ENCODE data around the gene CA5A. TPM values are rescaled to one million over a fixed set of nuclear protein-coding genes. Genes with fewer than 3 reads are reported as not detected.

CA5A gene
- total RNA-seq, 1 donor from 2014 or later, result not detected

- Mint-ChIP-seq H3K27me3 (no peaks in the 10 kb centered on the region), H3K27ac (peak overlapping the region; percentile 96), H3K4me1 (peaks cover 50% of the 10 kb centered on the region), H3K9me3 (no peaks in the 10 kb centered on the region), H3K4me3 (peak overlapping the region; percentile 74), H3K36me3 (ENCODE audit: low read depth) (peaks cover 9% of the 10 kb centered on the region)
- ChIA-PET POLR2A (interaction anchor here (1.6 kb wide), 1 partner anchor 22 kb away, joined by 5 read pairs; no protein-coding TSS in a partner anchor), CTCF (interaction anchor here (1.1 kb wide), 1 partner anchor 22 kb away, joined by 3 read pairs; no protein-coding TSS in a partner anchor)
- no peak for TF ChIP-seq CTCF (IDR thresholded peaks at IDR 0.05)
- intact Hi-C loops (cut with micrococcal nuclease), result no loop called here
- DNase-seq (no peak), ATAC-seq (ENCODE audit: low read depth) (no peak)
These were observed 11.8 kb upstream of the CA5A start for GRCh38 chr16:87948119-87948545.

GRCh38 chr16:87947356-87948118 is 11.2 kb upstream of the CA5A start:
- peaks cover 46% of the 10 kb centered on the region for H3K4me1 Mint-ChIP-seq
- ChIA-PET POLR2A (no interaction called here), CTCF (interaction anchor here (1.1 kb wide), 1 partner anchor 21 kb away, joined by 3 read pairs; no protein-coding TSS in a partner anchor)
- ATAC-seq (ENCODE audit: low read depth) (no peak), DNase-seq (no peak)
- H3K27ac Mint-ChIP-seq, result peak overlapping the region; percentile 96
- intact Hi-C loops (cut with micrococcal nuclease), result no loop called here
- H3K27me3 Mint-ChIP-seq, result no peaks in the 10 kb centered on the region
- H3K36me3 Mint-ChIP-seq (ENCODE audit: low read depth), result peaks cover 8% of the 10 kb centered on the region
- no peaks in the 10 kb centered on the region for H3K9me3 Mint-ChIP-seq
- H3K4me3 Mint-ChIP-seq, result peak overlapping the region; percentile 74
- no peak for TF ChIP-seq CTCF (IDR thresholded peaks at IDR 0.05)

GRCh38 chr16:87946596-87947347 is 10.4 kb upstream of the CA5A start:
- intact Hi-C loops (cut with micrococcal nuclease), result no loop called here
- peak overlapping the region; percentile 61 for H3K27ac Mint-ChIP-seq
- no peak for ATAC-seq (ENCODE audit: low read depth)
- no peaks in the 10 kb centered on the region for H3K9me3 Mint-ChIP-seq
- POLR2A ChIA-PET, result no interaction called here
- peaks cover 3% of the 10 kb centered on the region for H3K36me3 Mint-ChIP-seq (ENCODE audit: low read depth)
- CTCF ChIA-PET, result no interaction called here
- TF ChIP-seq CTCF (IDR thresholded peaks at IDR 0.05), result no peak
- peaks cover 40% of the 10 kb centered on the region for H3K4me1 Mint-ChIP-seq
- no peak for DNase-seq
- no peaks in the 10 kb centered on the region for H3K27me3 Mint-ChIP-seq
- H3K4me3 Mint-ChIP-seq, result no peak overlapping the region

- peak overlapping the region; percentile 78 for H3K4me3 Mint-ChIP-seq
- H3K36me3 Mint-ChIP-seq (ENCODE audit: low read depth), result no peaks in the 10 kb centered on the region
- ChIA-PET CTCF (no interaction called here), POLR2A (interaction anchor here (0.6 to 1.1 kb wide), 6 partner anchors 8 to 1295 kb away, joined by 3 to 9 read pairs (median 3); no protein-coding TSS in a partner anchor)
- peaks cover 34% of the 10 kb centered on the region for H3K4me1 Mint-ChIP-seq
- no peaks in the 10 kb centered on the region for H3K9me3 Mint-ChIP-seq
- ATAC-seq (ENCODE audit: low read depth) (peak; percentile 82), DNase-seq (peak; percentile 47)
- H3K27me3 Mint-ChIP-seq, result no peaks in the 10 kb centered on the region
- intact Hi-C loops (cut with micrococcal nuclease), result no loop called here
- no peak overlapping the region for H3K27ac Mint-ChIP-seq
- no peak for TF ChIP-seq CTCF (IDR thresholded peaks at IDR 0.05)
These were observed 9.2 kb upstream of the CA5A start for GRCh38 chr16:87945351-87946042.

Data from activated B cell treated with CpG ODN at 0.5 μM for 24 hours (primary cell).